Type B pancreatic cell (in vitro differentiated cells): ENCODE data around the gene SLC6A18. TPM values are rescaled to one million over a fixed set of nuclear protein-coding genes. Genes with fewer than 3 reads are reported as not detected.

Experiments used
- DNase-seq: peaks from one replicate; pipeline ENCODE4 v3.0.0; 2021; ENCODE audit warnings: mixed read lengths; ENCODE audit not compliant: unreplicated experiment; ENCODE audit errors: extremely low spot score
- H3K27ac Mint-ChIP-seq: 2 replicates; pipeline ENCODE4 v1.8.0; 2021; ENCODE audit warnings: mild to moderate bottlenecking, mixed read lengths
- H3K27me3 Mint-ChIP-seq: 2 replicates; pipeline ENCODE4 v1.8.0; 2021; ENCODE audit warnings: mixed read lengths
- H3K36me3 Mint-ChIP-seq: 2 replicates; pipeline ENCODE4 v1.8.0; 2021; ENCODE audit warnings: mixed read lengths
- H3K4me1 Mint-ChIP-seq: one replicate; pipeline ENCODE4 v1.8.0; 2021; ENCODE audit warnings: mixed read lengths; ENCODE audit not compliant: unreplicated experiment
- H3K4me3 Mint-ChIP-seq: 2 replicates; pipeline ENCODE4 v1.8.0; 2021; ENCODE audit warnings: mild to moderate bottlenecking, mixed read lengths
- H3K9me3 Mint-ChIP-seq: 2 replicates; pipeline ENCODE4 v1.8.0; 2021; ENCODE audit warnings: mixed read lengths
- CTCF ChIP-seq: fragments of 200-600 bp; sonication (generic); conservative IDR thresholded peaks from 2 replicates; pipeline ENCODE4 v1.5.0; 2021; ENCODE audit warnings: antibody characterized with exemption, mild to moderate bottlenecking
- long read RNA-seq: library from polyadenylated mRNA; unstranded; transcript quantifications from one replicate; pipeline ENCODE4 v2.0.0, GENCODE V29; 2020
- total RNA-seq: library from RNA; stranded (reverse); gene quantifications from 2 replicates; pipeline ENCODE4 v1.2.1, GENCODE V29; 2021; ENCODE audit warnings: low replicate concordance

Gene SLC6A18
- 0.41 and 0.48 TPM in 2 replicates for total RNA-seq
- long read RNA-seq, result 0 reads

GRCh38 chr5:1225081-1225480 lies at the start of gene SLC6A18:
Gene SLC6A18 (plus strand): TSS chr5:1225381. CDS start chr5:1225478, 97 bp downstream.
- H3K4me1 Mint-ChIP-seq, result peaks cover 10% of the 10 kb centered on the region
- H3K36me3 Mint-ChIP-seq, result no peaks in the 10 kb centered on the region
- H3K9me3 Mint-ChIP-seq, result no peaks in the 10 kb centered on the region
- no peak within 1 kb of the TSS for H3K27ac Mint-ChIP-seq
- no peak for DNase-seq
- no peak within 1 kb of the TSS for H3K4me3 Mint-ChIP-seq
- H3K27me3 Mint-ChIP-seq, result peaks cover 14% of the 10 kb centered on the region
- TF ChIP-seq CTCF, result no peak

- TF ChIP-seq CTCF, result no peak
- no peak for DNase-seq
- no peaks in the 10 kb centered on the region for H3K9me3 Mint-ChIP-seq
- no peak overlapping the region for H3K4me3 Mint-ChIP-seq
- H3K4me1 Mint-ChIP-seq, result no peaks in the 10 kb centered on the region
- H3K27me3 Mint-ChIP-seq, result peaks cover 3% of the 10 kb centered on the region
- H3K27ac Mint-ChIP-seq, result no peak overlapping the region
- no peaks in the 10 kb centered on the region for H3K36me3 Mint-ChIP-seq
Measured at GRCh38 chr5:1175801-1176472, 49.2 kb upstream of the SLC6A18 start.

- Mint-ChIP-seq H3K27ac (no peak overlapping the region), H3K36me3 (no peaks in the 10 kb centered on the region), H3K27me3 (no peaks in the 10 kb centered on the region), H3K9me3 (no peaks in the 10 kb centered on the region), H3K4me3 (no peak overlapping the region), H3K4me1 (no peaks in the 10 kb centered on the region)
- no peak for TF ChIP-seq CTCF
- DNase-seq, result no peak
Measured at GRCh38 chr5:1176473-1177391, 48.4 kb upstream of the SLC6A18 start.

GRCh38 chr5:1177826-1178528 lies 47.2 kb upstream of the SLC6A18 start:
- H3K9me3 Mint-ChIP-seq, result no peaks in the 10 kb centered on the region
- no peak for TF ChIP-seq CTCF
- DNase-seq, result no peak
- H3K27ac Mint-ChIP-seq, result no peak overlapping the region
- H3K4me1 Mint-ChIP-seq, result peaks cover 3% of the 10 kb centered on the region
- H3K27me3 Mint-ChIP-seq, result no peaks in the 10 kb centered on the region
- H3K36me3 Mint-ChIP-seq, result no peaks in the 10 kb centered on the region
- no peak overlapping the region for H3K4me3 Mint-ChIP-seq

GRCh38 chr5:1178529-1179382 lies 46.4 kb upstream of the SLC6A18 start:
- no peaks in the 10 kb centered on the region for H3K27me3 Mint-ChIP-seq
- no peaks in the 10 kb centered on the region for H3K36me3 Mint-ChIP-seq
- H3K4me3 Mint-ChIP-seq, result no peak overlapping the region
- H3K27ac Mint-ChIP-seq, result no peak overlapping the region
- no peak for TF ChIP-seq CTCF
- H3K9me3 Mint-ChIP-seq, result no peaks in the 10 kb centered on the region
- DNase-seq, result no peak
- peaks cover 5% of the 10 kb centered on the region for H3K4me1 Mint-ChIP-seq
